Measurements from ENCODE around the gene MBTPS1.

Gene MBTPS1

DNA sequence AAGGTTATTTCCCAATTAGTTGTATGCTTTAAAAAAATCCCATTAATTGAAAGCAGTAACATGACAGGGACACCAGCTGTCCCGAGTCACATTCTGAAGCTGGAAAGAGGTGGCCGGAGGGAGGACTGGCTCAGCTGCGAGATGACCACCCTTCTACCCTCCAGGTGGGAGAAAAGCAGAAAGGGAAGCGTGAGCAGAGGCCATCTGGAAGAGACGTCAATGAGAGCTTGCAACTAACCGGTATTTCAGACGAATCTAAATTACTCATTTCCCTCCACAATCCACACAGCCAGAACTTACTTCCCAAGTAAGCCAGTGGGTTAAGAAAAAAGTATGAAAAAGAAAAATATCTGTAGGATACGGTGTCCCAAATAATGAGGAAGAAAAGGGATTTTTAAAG lies 45.6 kb downstream of the MBTPS1 start:
- no peak for DNase-seq

DNA sequence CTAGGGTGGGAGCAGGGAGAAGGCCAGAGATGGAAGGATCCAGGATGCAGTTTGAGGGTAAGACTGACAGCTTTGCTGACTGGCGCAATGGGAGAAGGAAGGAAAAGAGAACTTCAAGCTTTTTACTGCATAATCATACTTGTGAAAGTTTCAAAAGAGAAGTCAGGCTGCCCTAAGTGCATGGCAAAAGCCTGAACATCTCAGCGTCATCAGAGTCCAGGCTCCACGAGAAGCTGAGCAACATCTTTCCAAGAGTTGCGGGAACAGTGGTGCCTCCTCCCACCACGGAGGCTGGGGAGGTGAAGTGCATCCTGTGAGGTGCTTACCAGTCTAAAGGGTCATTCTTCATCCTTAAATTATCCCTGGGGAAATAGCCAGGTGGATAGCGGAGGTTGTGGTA lies 47.2 kb downstream of the MBTPS1 start:
- DNase-seq, result no peak

DNA sequence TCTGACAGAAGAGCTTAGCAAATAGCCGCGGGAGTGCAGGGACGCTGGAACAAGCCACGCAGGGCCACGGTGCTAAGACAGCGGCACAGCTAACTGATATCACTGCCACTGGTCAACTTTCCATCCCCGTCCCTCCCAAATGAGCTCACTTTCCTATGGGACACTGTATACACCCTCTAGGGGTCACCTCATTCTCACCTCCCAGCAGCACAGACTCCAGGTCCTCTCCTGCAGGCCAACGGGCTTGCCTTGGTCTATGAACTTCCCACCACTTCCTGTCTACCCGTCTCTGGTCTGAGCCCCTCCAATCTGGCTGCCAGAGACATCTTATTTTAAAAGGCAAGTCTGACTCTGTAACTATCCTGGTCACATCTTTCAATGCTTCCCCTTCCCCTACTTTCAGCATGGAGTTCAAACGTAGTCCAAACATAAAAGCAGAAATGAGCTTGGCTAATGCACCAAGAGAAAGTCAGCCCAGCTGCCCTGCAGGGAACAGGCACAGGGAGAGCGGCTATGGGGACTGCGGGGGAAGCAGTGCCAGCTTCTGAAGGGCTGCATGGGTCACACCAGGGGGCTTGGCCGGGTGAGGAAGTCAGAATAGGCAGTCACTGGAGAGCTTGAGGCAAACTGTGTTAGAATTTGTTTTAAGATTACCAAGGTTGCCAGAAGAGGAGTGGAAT lies 47.8 kb downstream of the MBTPS1 start:
- DNase-seq, result no peak

DNA sequence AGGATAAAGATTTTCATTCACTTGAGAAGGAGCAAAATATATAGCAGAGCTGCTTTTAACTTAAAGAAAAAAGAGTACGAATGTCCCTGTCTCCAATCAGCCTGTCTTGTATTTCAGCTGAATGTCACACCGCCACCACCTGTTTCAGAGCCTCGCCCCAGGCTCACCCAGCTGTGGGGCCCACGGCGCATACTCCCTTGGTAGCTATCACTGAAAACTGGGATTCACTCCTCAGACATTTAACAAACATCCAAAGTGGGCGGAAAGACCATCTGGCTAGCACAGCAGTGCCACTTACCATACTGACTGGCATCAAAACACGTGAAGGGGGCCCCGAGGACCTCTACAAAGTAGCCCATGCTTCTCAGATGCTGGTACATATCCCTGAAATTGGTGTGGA lies 48.7 kb downstream of the MBTPS1 start:
- no peak for DNase-seq

DNA sequence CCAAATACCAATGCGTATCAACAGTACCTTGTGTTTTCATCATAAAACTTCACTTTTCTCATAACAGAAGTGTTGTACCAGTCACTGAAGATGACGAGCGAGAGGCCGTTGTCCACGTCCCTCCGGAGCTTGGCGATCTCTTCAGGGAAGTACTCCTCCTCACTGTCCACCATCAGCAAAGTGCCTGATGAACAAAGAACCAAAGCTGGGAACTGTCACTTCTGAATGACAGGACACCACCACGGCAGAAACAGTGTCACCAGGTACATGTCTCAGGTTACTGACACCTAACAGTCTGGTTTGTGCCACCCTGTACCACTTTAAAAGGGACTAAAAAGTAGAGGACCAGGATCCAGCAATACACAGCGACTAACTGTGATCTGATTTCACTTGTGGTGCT lies 49.1 kb downstream of the MBTPS1 start:
- DNase-seq, result no peak

DNA sequence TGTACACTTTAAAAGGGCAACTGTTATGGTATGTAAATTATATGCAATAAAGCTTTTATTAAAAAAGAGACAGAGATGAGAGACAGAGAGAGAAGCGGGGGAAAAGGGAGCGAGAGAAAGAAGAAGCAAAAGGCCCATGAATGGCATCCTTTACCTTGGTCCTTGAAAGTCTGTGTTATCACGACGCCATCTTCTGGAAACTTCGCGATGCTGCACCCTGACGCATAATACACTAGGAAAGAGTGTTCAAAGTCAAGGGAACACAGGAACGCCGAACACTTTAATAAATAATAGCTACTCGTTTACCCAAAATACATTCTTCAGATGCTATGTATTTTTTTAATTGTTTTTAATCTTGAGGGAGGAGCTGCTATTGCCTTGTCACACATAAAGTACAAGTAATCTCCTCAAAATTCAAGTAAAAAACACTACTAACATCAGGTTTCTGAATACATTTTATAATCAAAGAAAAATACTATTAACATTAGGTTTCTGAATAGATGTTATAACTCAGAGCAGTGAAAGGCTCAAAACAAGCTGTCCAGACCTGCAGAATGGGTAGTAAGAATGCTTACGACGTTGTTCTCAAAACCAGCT lies 51.1 kb downstream of the MBTPS1 start:
- peak; percentile 52 for DNase-seq

DNA sequence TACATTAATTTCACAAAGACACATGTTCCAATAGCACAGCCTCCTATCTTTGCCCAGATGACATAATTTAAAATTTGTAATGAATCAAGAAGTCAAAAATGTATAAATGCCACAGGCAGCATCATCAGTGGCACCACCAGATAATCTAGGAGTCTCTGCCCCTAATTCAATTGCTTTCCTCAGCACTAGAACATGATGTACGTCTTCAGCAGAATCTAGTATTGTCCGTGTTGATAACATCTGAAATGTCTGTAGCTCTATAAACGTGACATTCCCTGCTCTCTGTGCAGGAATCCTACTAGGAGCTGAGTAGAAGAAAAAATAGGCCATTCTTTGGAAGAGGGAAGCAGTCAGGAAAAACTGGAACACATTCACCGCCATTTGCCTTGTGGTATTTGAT lies 52.8 kb downstream of the MBTPS1 start:
- DNase-seq, result no peak

DNA sequence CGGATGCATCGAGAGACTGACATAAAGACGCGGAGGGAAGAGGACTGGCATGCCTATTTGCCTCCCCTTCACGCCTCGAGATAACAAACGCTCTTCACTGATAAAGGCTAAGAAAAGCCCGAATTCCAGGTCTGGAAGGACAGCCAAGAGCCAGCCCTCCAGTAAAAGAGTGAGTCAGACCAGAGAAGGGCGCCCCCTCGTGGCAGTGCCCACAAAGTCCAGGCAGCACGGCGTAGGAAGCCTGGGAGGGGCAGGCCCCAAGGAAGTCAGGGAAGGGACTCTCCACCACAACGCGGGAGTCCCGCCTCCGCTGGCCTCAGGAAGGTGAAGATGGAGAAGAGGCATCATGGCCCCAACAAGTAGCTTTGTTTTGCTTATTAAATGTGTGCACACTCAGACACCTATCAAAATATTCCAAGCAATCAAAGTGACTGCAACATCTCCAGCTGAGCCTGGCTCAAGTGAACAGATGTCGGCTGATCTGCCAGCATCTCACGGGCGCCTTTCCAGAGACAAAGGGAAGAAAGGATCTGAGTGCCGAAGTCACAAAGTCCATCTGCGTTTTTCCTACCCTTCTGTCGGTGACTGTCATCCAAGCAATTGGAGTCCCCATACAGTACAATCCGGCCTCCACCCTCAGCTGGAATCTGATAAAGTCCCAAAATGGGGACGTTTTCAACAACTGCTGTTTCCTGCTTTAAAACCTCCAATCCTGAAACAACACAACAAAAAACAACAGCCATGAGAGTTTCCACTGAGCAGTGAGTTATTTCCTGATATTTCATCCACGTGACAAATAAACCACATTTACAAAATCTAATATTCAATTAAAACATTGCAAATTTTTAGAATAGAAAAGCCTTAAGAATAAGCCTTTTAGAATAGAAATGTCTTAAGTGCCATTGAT lies 53.8 kb downstream of the MBTPS1 start:
- peak; percentile 68 for DNase-seq

DNA sequence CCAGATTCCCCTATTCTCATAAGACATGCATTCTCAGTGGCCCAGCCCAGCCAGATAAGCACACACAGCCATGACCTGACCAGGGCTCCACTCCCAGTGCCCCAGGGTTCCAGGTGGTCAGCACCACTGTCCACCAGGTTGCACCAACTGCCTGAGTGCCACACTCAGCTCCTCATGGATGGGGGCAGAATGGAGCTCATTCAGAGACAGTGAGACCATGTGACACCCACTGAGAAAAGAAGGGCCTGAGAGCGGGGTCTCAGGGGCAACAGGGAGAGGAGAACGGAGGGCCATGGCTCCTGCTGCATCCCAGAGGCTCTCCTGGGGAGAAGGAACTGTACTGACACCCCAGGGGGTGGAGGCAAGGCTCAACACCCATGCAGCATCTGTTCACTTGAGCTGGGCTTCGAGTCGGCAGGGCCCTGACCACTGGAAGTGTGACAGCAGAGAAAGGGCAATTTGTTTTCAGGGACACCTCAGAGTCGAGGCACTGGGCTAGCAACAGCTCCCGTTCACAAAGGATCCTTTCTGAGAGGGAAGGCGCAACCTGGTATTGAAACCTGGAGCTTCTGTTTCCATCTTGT lies 55.4 kb downstream of the MBTPS1 start:
- DNase-seq, result no peak

DNA sequence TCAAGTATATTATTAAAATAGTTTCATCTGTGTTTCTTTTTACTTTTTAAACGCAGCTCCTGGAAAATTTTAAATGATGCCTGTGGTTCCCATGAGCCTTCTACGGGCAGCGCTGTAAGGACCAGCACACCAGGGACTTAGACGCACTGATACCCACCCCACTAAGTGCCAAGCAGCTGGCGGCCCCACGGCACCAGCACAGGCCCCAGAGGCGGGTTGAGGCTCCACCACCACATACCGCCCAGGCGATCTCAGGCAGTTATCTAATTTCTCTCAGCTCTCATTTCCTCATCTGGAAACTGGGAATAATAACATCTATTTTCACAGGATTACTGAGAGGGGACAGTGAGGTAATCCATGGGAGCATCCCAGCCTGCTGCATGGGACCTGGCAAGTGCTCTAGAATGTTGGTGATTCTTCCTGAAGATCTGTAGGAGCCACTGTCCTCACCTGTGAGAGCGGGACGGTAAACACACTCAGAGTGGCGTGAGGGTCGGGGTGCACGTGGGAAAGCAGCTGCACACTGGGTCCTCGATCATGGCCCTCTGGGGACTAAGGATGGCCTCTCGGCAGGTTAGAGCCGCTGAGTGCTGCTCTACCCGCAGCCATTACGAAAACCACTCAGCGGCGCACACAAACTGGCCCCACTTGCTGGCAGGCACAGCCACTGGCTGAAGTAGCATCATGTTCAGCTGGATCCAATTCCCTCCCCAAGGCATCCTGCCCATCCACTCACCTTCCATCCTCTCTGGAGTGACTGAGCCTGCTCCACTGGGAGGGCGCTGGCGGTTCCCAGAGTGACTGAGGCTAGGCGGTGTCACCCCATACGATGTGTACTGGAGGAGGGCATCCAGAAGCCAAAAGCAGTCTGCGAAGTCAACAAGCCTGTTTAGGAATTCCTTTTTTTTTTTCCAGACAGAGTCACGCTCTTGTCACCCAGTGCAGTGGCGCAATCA lies 56.5 kb downstream of the MBTPS1 start:
- no peak for DNase-seq

DNA sequence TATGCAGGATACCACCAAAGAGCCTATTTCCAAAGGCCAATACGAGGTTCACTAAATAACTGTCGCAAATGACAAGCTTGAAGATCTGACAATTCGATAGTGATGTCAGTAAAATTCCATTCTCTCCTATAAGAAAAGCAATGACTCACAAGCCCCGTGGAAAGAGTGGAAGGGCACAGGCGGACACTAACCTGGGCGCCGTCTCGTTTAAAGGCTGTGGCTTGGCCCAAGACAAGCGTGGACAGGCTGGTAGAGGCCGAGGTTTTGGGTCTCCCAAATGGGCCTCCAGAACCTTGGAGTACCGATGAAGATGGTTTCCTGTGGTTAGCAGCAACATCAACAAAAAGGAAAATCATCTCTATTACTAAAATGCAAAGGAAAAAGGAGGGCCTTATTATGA lies 57.6 kb downstream of the MBTPS1 start:
- no peak for DNase-seq

DNA sequence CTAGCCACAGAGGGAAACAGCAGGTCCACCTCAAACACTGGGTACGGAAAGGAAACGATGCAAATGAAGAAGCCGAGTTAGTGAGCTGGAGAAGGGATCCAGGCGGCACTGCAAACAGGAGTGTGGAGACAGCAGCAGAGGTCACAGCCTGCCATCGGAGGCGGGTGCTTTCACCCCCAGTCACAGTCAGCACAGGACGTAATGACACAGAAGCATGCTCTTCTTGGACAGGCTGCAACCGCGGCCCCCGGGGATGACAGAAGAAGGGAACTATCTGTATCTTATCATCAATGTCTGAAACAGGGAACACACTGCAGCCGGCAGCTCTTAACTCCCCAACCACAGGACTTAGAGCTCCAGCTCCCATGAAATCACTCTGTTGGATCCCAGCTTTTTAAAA lies 58.1 kb downstream of the MBTPS1 start:
- no peak for DNase-seq

DNA sequence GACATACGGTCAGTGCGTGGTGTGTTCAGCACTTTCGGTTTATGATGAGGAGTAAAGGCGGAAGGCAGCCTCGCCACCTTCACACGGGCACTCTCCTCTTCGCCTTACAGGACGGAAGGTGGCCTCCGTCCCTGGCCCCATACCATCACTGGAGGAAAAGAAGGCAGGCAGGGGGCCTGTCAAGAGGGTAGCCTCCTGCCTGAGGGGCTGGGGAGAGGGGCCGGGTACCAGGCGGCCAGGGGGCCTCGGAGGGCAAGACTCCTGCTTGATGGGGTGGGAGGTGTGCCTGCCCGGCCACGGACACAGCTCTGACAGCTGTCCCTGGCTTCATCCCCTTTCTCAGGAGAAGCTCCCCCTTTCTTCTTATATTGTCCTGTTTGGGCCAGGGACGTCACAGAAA lies 58.5 kb downstream of the MBTPS1 start:
- no peak for DNase-seq

DNA sequence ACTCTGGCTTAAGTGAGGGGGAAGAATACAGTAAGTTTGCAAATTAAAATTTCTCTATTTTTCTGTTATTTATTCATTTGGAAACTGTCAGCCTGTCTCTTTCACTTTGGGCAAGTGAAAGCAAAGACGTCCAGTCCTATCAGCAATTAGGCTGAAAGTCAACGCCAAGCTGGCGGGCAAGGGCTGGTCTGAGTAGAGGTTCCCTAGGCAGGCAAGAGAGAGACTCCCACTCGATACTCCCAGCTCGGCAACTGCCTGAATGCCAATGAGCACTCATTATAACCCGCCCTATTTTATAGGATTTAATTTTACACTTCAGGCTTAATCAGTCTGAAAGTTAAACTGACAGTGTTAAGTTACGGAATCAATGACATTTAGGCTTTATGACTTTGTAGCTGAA lies 59.8 kb downstream of the MBTPS1 start:
- no peak for DNase-seq

DNA sequence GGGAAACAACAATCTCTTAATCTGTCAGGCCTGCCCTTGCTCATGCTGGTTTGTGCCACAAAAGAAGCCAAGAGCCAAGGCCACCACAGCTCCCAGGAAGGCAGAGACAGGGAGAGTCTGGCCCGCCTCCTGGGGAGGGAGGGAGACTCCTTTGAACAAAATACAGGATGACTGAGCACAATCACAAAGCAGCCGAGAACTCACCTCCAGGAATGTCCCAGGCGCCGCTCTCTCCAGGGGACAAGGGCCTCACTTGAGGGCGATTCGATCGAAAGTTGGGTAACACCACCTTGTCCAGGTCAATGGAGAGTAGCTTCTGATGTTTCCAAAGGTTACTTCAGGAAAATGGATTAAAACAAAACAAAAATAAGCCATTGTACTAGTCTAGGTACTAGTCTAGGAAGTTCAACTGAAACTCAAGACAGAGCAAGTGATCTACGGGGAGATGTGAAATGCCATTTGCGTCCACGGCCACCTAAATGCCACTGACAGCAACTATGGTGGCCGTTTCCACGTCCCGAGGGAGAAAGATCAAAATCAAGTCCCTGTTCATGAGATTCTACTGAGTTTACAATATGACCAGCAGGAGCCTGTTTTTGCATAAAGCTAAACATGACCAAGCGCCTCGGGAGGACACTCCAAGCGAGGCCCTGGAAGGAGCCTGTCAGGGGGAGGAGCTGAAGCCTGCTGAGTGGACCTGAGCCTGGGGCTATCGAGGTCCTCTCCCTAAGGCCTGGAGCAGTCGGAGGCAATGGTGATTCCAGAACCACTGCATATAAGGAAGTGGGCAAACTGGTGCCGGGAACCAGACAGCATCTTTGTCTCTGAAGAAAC lies 60.7 kb downstream of the MBTPS1 start:
- no peak for DNase-seq

DNA sequence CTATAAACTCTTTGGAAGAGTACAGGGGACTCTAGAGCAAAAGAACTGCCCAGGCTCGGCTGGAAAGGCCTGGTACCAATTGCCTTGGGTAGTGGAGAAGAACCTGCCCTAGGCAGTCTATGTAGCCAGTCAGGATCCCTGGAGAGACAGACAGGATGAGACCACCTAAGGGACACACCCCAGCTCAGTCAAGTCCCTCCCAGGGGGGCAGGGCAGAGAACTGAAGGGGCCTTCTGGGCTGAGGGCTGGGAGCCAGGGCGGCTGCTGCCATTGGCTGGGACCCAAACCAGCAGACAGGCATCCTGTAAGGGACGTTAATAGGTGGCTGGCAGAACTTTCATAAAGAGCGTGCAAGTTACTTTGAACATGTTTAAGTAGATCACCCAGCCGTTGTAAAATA lies 61.4 kb downstream of the MBTPS1 start:
- no peak for DNase-seq

DNA sequence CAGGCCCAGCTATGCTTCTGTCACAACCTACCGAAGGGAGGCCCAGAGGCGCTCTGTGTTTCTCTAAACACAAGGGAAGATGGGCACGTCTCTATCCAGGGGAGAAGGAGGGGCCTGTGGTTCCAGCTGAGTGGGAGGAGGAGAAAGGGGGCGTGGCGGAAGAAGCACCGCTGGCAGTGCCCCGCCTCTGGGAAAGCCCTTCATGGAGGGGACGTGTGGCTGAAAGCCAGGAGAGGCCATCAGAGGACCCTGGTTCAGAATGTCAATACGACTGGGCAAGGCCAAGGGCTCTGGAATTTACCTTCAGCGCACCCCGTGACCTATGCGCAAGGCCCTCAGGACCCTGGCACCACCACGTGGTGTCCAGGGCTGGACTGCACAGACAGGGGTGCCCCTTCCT lies 61.8 kb downstream of the MBTPS1 start:
- no peak for DNase-seq

DNA sequence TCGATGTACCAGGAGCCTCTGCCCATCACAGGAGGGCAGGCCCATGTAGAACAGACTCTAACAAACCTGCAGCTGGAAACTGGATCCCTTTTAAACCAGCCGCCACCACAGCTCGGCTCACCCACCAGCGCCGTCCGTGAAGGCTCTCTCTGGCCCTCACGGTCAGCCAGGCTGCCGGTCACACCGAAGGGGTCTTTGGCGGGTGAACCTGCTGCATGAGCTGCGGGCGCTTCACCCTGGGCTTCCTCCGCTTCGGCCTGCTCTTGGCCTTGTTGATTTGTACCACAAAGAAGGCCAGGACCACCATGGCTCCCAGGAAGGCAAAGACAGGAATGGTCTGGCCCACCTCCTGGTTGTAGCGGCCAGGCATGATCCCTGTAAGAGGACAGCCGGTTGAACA lies 62.5 kb downstream of the MBTPS1 start:
- DNase-seq, result no peak

DNA sequence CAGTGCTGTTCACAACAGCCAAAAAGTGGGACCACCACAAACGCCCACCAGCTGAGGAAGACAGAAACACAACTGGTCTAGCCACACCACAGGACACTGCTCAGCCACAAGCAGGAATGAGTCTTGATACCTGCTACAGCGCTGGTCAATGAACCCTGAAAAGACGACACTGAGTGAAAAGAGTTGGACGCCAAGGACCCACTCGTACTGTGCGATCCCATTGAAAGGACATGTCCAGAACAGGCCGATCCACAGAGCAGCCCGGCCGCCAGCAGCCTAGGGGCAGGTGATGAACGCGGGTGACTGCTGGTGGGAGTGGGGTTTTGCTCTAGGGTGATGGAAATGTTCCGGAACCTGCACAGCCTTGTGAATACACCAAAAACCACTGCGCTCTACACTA lies 63.5 kb downstream of the MBTPS1 start:
- DNase-seq, result no peak

DNA sequence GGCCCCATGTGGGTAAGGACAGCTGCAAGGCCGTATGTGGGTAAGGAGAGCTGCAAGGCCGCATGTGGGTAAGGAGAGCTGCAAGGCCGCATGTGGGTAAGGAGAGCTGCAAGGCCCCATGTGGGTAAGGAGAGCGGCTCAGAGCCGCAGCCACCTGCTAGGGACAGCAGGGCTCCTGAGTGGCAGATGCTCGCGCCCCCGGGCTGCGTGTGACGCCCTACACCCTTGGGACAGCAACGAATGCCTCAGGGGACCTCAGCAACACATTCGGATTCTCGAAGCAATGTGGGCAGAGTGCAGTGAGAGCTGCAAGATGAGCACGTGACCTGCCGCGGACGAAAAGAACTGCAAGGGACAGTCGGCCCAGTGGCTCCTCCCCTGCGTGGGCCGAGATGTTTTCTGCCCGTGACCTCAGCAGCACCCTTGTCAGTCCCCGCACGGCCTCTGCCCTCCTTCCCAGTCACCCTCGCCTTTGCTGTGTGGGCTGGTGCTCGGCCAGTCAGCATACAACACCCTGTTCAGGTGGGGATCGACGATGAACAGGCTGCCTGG lies 64.6 kb downstream of the MBTPS1 start:
- DNase-seq, result no peak

DNA sequence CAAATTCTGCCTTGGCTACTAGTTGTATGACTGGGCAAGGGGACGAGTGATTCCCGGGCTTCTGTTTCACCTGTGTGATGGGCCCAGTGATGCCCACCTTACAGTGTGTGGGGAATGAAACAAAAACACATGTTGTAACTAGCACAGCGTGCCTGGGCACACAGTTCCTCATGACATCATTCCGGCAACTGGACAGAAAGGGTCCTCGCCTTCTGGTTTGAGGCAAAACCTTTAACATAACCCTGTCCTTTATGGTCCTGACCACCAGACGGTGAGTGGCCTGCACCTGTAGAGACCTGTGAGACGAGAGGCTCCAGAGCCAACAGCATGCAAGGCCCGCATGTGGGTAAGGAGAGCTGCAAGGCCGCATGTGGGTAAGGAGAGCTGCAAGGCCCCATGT lies 66.4 kb downstream of the MBTPS1 start:
- DNase-seq, result no peak
